HL-60/S4 treated with phorbol 12-myristate 13-acetate at 8.2 ng/mL for 4 days and 3 days (cell line): ENCODE results near the gene ADAM23.

Experiments
- in situ Hi-C: fragments of 300-500 bp; cut with MboI; formaldehyde crosslinking; loops from 2 replicates; pipeline ENCODE4 v1.15.0; 2022; ENCODE audit warnings: low sequenced_read_pairs

The ADAM23 gene

GRCh38 chr2:206488053-206488452, 44.7 kb downstream of the ADAM23 start:
- in situ Hi-C loops = no loop called here

GRCh38 chr2:206488623-206489022, 45.3 kb downstream of the ADAM23 start:
- in situ Hi-C loops = no loop called here

- in situ Hi-C loops = no loop called here
Observed at GRCh38 chr2:206494061-206494460, 50.7 kb downstream of the ADAM23 start.

- in situ Hi-C loops = no loop called here
Observed at GRCh38 chr2:206502729-206503128, 59.4 kb downstream of the ADAM23 start.

- in situ Hi-C loops = no loop called here
Observed at GRCh38 chr2:206511283-206511682, 68.0 kb downstream of the ADAM23 start.

- in situ Hi-C loops = no loop called here
Observed at GRCh38 chr2:206512999-206513398, 69.7 kb downstream of the ADAM23 start.

- in situ Hi-C loops = no loop called here
Observed at GRCh38 chr2:206515580-206515979, 72.2 kb downstream of the ADAM23 start.

GRCh38 chr2:206518997-206519396, 75.7 kb downstream of the ADAM23 start:
- in situ Hi-C loops = no loop called here

- in situ Hi-C loops = no loop called here
Observed at GRCh38 chr2:206520450-206520849, 77.1 kb downstream of the ADAM23 start.

- in situ Hi-C loops = no loop called here
Observed at GRCh38 chr2:206521115-206521514, 77.8 kb downstream of the ADAM23 start.

- in situ Hi-C loops = no loop called here
Observed at GRCh38 chr2:206521612-206522011, 78.3 kb downstream of the ADAM23 start.

GRCh38 chr2:206526416-206526815, 83.1 kb downstream of the ADAM23 start:
- in situ Hi-C loops = no loop called here

GRCh38 chr2:206527153-206527552, 83.8 kb downstream of the ADAM23 start:
- in situ Hi-C loops = no loop called here

- in situ Hi-C loops = no loop called here
Observed at GRCh38 chr2:206530727-206531126, 87.4 kb downstream of the ADAM23 start.

- in situ Hi-C loops = no loop called here
Observed at GRCh38 chr2:206531996-206532543, 88.7 kb downstream of the ADAM23 start.

- in situ Hi-C loops = no loop called here
Observed at GRCh38 chr2:206533977-206534376, 90.6 kb downstream of the ADAM23 start.

GRCh38 chr2:206535260-206535986, 92.1 kb downstream of the ADAM23 start:
- in situ Hi-C loops = no loop called here

GRCh38 chr2:206540757-206541156, 97.4 kb downstream of the ADAM23 start:
- in situ Hi-C loops = no loop called here

- in situ Hi-C loops = no loop called here
Observed at GRCh38 chr2:206543073-206543472, 99.7 kb downstream of the ADAM23 start.

GRCh38 chr2:206548383-206548782, 105.1 kb downstream of the ADAM23 start:
- in situ Hi-C loops = no loop called here

GRCh38 chr2:206555721-206556120, 112.4 kb downstream of the ADAM23 start:
- in situ Hi-C loops = no loop called here

GRCh38 chr2:206556357-206556949, 113.1 kb downstream of the ADAM23 start:
- in situ Hi-C loops = no loop called here
